HEK293 (cell line): ENCODE data around the gene OPRM1.

Experiments used
- AEBP2 ChIP-seq: fragments of 450-650 bp; formaldehyde crosslinking; IDR thresholded peaks from 2 replicates; pipeline ENCODE4 v1.5.1; 2016; ENCODE audit warnings: missing biosample characterization, missing genetic modification characterization, borderline replicate concordance
- ATF2 ChIP-seq: fragments of 450-650 bp; formaldehyde crosslinking; IDR thresholded peaks from 2 replicates; pipeline ENCODE4 v1.5.1; 2016; ENCODE audit warnings: missing biosample characterization, missing genetic modification characterization, low read depth
- BCL11B ChIP-seq: fragments of 450-650 bp; formaldehyde crosslinking; IDR thresholded peaks from 2 replicates; pipeline ENCODE4 v1.5.1; 2016; ENCODE audit warnings: low read depth, missing biosample characterization, missing genetic modification characterization
- EGR2 ChIP-seq: fragments of 450-650 bp; formaldehyde crosslinking; IDR thresholded peaks from 2 replicates; pipeline ENCODE4 v1.5.1; 2016; ENCODE audit warnings: low read depth, missing biosample characterization, missing genetic modification characterization
- FEZF1 ChIP-seq: fragments of 450-650 bp; formaldehyde crosslinking; IDR thresholded peaks from 2 replicates; pipeline ENCODE4 v1.5.1; 2016; ENCODE audit warnings: missing biosample characterization, missing genetic modification characterization
- GFI1B ChIP-seq: fragments of 450-650 bp; formaldehyde crosslinking; IDR thresholded peaks from 2 replicates; pipeline ENCODE4 v1.5.1; 2016; ENCODE audit warnings: missing biosample characterization, missing genetic modification characterization
- GLIS1 ChIP-seq: fragments of 450-650 bp; formaldehyde crosslinking; IDR thresholded peaks from 2 replicates; pipeline ENCODE4 v1.5.1; 2016; ENCODE audit warnings: missing biosample characterization, missing genetic modification characterization
- HIC1 ChIP-seq: fragments of 450-650 bp; formaldehyde crosslinking; IDR thresholded peaks from 2 replicates; pipeline ENCODE4 v1.5.1; 2016; ENCODE audit warnings: missing biosample characterization, missing genetic modification characterization
- IKZF3 ChIP-seq: fragments of 450-650 bp; IDR thresholded peaks from 2 replicates; pipeline ENCODE4 v1.5.0; 2018; ENCODE audit warnings: missing biosample characterization, mild to moderate bottlenecking, missing genetic modification characterization, moderate library complexity
- PBX3 ChIP-seq: sonication (generic); formaldehyde crosslinking; IDR thresholded peaks from 2 replicates; pipeline ENCODE4 v1.8.1; 2022; ENCODE audit warnings: mild to moderate bottlenecking, moderate library complexity, missing genetic modification reagents
- PRDM6 ChIP-seq: fragments of 450-650 bp; formaldehyde crosslinking; IDR thresholded peaks from 2 replicates; pipeline ENCODE4 v1.5.1; 2017; ENCODE audit warnings: missing biosample characterization, missing genetic modification characterization
- TRIM28 ChIP-seq: IDR thresholded peaks from 2 replicates; pipeline ENCODE4 v1.6.1; 2011; ENCODE audit warnings: low read length, control low read depth, borderline replicate concordance
- ZFP3 ChIP-seq: fragments of 450-650 bp; formaldehyde crosslinking; IDR thresholded peaks from 2 replicates; pipeline ENCODE4 v1.5.1; 2016; ENCODE audit warnings: low read depth, missing biosample characterization, missing genetic modification characterization
- ZIC2 ChIP-seq: fragments of 450-650 bp; formaldehyde crosslinking; IDR thresholded peaks from 2 replicates; pipeline ENCODE4 v1.5.1; 2016; ENCODE audit warnings: missing biosample characterization, missing genetic modification characterization
- ZNF24 ChIP-seq: fragments of 450-650 bp; formaldehyde crosslinking; IDR thresholded peaks from 2 replicates; pipeline ENCODE4 v1.5.1; 2016; ENCODE audit warnings: missing biosample characterization, missing genetic modification characterization
- ZNF248 ChIP-seq: fragments of 450-650 bp; formaldehyde crosslinking; IDR thresholded peaks from 2 replicates; pipeline ENCODE4 v1.5.1; 2017; ENCODE audit warnings: missing biosample characterization, missing genetic modification characterization
- ZNF335 ChIP-seq: fragments of 450-650 bp; formaldehyde crosslinking; conservative IDR thresholded peaks from 2 replicates; pipeline ENCODE4 v1.5.1; 2016; ENCODE audit warnings: missing biosample characterization, missing genetic modification characterization
- ZNF449 ChIP-seq: fragments of 450-650 bp; formaldehyde crosslinking; IDR thresholded peaks from 2 replicates; pipeline ENCODE4 v1.5.1; 2017; ENCODE audit warnings: missing biosample characterization, mild to moderate bottlenecking, missing genetic modification characterization, moderate library complexity
- ZNF600 ChIP-seq: fragments of 450-650 bp; formaldehyde crosslinking; IDR thresholded peaks from 2 replicates; pipeline ENCODE4 v1.5.1; 2016; ENCODE audit warnings: missing biosample characterization, missing genetic modification characterization
- ZNF623 ChIP-seq: fragments of 450-650 bp; formaldehyde crosslinking; IDR thresholded peaks from 2 replicates; pipeline ENCODE4 v1.5.1; 2016; ENCODE audit warnings: missing biosample characterization, missing genetic modification characterization
- ZNF629 ChIP-seq: fragments of 450-650 bp; formaldehyde crosslinking; IDR thresholded peaks from 2 replicates; pipeline ENCODE4 v1.5.1; 2017; ENCODE audit warnings: missing biosample characterization, missing genetic modification characterization
- ZNF701 ChIP-seq: fragments of 450-650 bp; formaldehyde crosslinking; IDR thresholded peaks from 2 replicates; pipeline ENCODE4 v1.5.1; 2016; ENCODE audit warnings: missing biosample characterization, missing genetic modification characterization
- ZNF785 ChIP-seq: fragments of 450-650 bp; formaldehyde crosslinking; IDR thresholded peaks from 2 replicates; pipeline ENCODE4 v1.5.1; 2016; ENCODE audit warnings: missing biosample characterization, missing genetic modification characterization
- ZNF792 ChIP-seq: fragments of 450-650 bp; formaldehyde crosslinking; IDR thresholded peaks from 2 replicates; pipeline ENCODE4 v1.5.1; 2016; ENCODE audit warnings: missing biosample characterization, missing genetic modification characterization
- ZNF837 ChIP-seq: fragments of 450-650 bp; formaldehyde crosslinking; IDR thresholded peaks from 2 replicates; pipeline ENCODE4 v1.5.1; 2016; ENCODE audit warnings: missing biosample characterization, missing genetic modification characterization
- ZSCAN18 ChIP-seq: fragments of 450-650 bp; formaldehyde crosslinking; IDR thresholded peaks from 2 replicates; pipeline ENCODE4 v1.5.1; 2016; ENCODE audit warnings: missing biosample characterization, missing genetic modification characterization
- ZSCAN30 ChIP-seq: fragments of 450-650 bp; IDR thresholded peaks from 2 replicates; pipeline ENCODE4 v1.5.1; 2018; ENCODE audit warnings: missing biosample characterization, mild to moderate bottlenecking, missing genetic modification characterization, moderate library complexity
- ZXDB ChIP-seq: fragments of 450-650 bp; formaldehyde crosslinking; IDR thresholded peaks from 2 replicates; pipeline ENCODE4 v1.5.1; 2016; ENCODE audit warnings: missing biosample characterization, missing genetic modification characterization

Gene OPRM1

GRCh38 chr6:154247119-154247861, 208.2 kb downstream of the OPRM1 start (continued):
- TF ChIP-seq ATF2 (peak; percentile 77), ZNF24 (tag by site-specific recombination) (0 out of 2 replicates have a peak, but pooled peaks have one; percentile 36), EGR2 (tag by site-specific recombination) (no peak), GFI1B (tag by site-specific recombination) (no peak), ZNF600 (tag by site-specific recombination) (no peak), ZNF629 (peak; percentile 77), PRDM6 (tag by site-specific recombination) (peak; percentile 94), ZSCAN18 (tag by site-specific recombination) (no peak), ZNF701 (tag by site-specific recombination) (no peak), ZNF248 (no peak), ZFP3 (no peak), ZNF837 (tag by site-specific recombination) (no peak), FEZF1 (tag by site-specific recombination) (peak; percentile 87), ZXDB (tag by site-specific recombination) (no peak), ZNF623 (tag by site-specific recombination) (no peak), ZNF792 (no peak), IKZF3 (peak; percentile 17; the same call in 1 of the 2 replicates), ZIC2 (no peak), HIC1 (tag by site-specific recombination) (no peak), GLIS1 (tag by site-specific recombination) (no peak), ZNF785 (no peak), TRIM28 (peak; percentile 77), ZNF335 (tag by site-specific recombination) (peak; percentile 96), PBX3 (CRISPR knock-in tag) (no peak), BCL11B (tag by site-specific recombination) (no peak), AEBP2 (tag by site-specific recombination) (no peak), ZSCAN30 (tag by site-specific recombination) (no peak), ZNF449 (tag by site-specific recombination) (no peak)
